ENCODE data around the gene PRR16. TPM values are rescaled to one million over a fixed set of nuclear protein-coding genes. Genes with fewer than 3 reads are reported as not detected.

PRR16 gene
- total and polyA plus RNA-seq, 2 of the 13 experiments (the other 11 are each of a cell fraction or from before 2014, with no cell fraction given), result not detected

GRCh38 chr5:120692325-120692724 is 228.2 kb downstream of the PRR16 start (continued):
- TF ChIP-seq POGK (CRISPR knock-in tag; conservative IDR thresholded peaks at IDR 0.05), result no peak
- no peak for TF ChIP-seq FOXA1 (IDR thresholded peaks at IDR 0.05)
- no peak for TF ChIP-seq FOXA1 (CRISPR knock-in tag; IDR thresholded peaks at IDR 0.05)
- TF ChIP-seq, protein P1, sequence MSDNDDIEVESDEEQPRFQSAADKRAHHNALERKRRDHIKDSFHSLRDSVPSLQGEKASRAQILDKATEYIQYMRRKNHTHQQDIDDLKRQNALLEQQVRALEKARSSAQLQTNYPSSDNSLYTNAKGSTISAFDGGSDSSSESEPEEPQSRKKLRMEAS (IDR thresholded peaks at IDR 0.05), result no peak
- TF ChIP-seq ZNF224 (CRISPR knock-in tag; IDR thresholded peaks at IDR 0.05), result no peak
- TF ChIP-seq ZNF629 (CRISPR knock-in tag; conservative IDR thresholded peaks at IDR 0.05), result no peak
- TF ChIP-seq ZNF3 (CRISPR knock-in tag; IDR thresholded peaks at IDR 0.05), result no peak
- TF ChIP-seq DNMT1 (CRISPR knock-in tag; IDR thresholded peaks at IDR 0.05), result no peak

DNA sequence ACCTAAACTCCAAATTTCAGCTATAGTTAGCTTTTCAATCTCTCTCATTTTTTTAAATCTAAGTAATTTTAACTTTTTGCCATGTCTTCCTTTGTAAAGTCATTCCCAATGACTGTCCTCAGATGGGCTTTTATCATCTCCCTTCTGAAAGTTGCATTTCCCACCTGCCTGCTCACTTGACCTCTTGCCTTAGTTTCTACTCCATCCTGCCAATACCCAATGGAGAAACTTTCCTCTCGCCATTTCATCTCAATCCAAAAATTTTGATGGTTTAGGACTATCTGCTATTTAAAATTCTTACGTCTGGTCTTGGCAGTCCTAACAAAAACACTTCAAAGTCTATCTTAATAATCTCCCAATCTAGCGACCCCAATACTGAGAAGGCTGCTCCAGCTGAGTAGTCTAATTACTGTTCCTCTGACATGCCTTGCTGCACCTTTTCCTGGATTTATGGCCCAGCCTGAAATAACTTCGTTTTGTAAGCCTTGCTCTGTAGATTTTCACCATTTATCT is 231.3 kb downstream of the PRR16 start:
- no peak for FAIRE-seq
- Histone ChIP-seq H3K9me3 (ENCODE audit: low read length) (no peaks in the 10 kb centered on the region), H2AFZ (ENCODE audit: low read length) (no peak overlapping the region)
- TF ChIP-seq ZNF512 (CRISPR knock-in tag; IDR thresholded peaks at IDR 0.05) (no peak), GPN1 (CRISPR knock-in tag; IDR thresholded peaks at IDR 0.05; ENCODE audit: borderline replicate concordance) (no peak), ZMAT3 (CRISPR knock-in tag; conservative IDR thresholded peaks at IDR 0.05) (no peak), CREBL2 (CRISPR knock-in tag; IDR thresholded peaks at IDR 0.05; ENCODE audit: borderline replicate concordance) (no peak), TCF12 (IDR thresholded peaks at IDR 0.05) (no peak), TCF12 (CRISPR knock-in tag; IDR thresholded peaks at IDR 0.05) (no peak), MXD1 (CRISPR knock-in tag; IDR thresholded peaks at IDR 0.05) (no peak), ZFP36 (IDR thresholded peaks at IDR 0.05; ENCODE audit: borderline replicate concordance, low read depth, low read length, partially characterized antibody) (no peak)
- TF ChIP-seq, protein P2, sequence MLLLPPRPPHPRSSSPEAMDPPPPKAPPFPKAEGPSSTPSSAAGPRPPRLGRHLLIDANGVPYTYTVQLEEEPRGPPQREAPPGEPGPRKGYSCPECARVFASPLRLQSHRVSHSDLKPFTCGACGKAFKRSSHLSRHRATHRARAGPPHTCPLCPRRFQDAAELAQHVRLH (CRISPR knock-in tag; IDR thresholded peaks at IDR 0.05; ENCODE audit: borderline replicate concordance, low read depth), result no peak

More for the DNA sequence above, 231.3 kb downstream of the PRR16 start:
- no TSS peak for BruUV-seq (replicated peaks)
- CTCF ChIA-PET (ENCODE audit: low intra/inter-chr PET ratio, low total read pairs), result no interaction called here
- no peak overlapping the region for H3K4me2 ChIP-seq (ENCODE audit: low read depth, low read length)
- POLR2A ChIA-PET, result no interaction called here
- H3K36me3 ChIP-seq (replicated peaks in 1 of 2; ENCODE audit: control insufficient read depth in 1 of 2, insufficient read depth in 2 of 2, low read length in 2 of 2), result no peaks in the 10 kb centered on the region
- DNase-seq (ENCODE audit: low spot score) (no peak), ATAC-seq (no peak)
- H3K27ac ChIP-seq (ENCODE audit: extremely low read length, insufficient read depth, low read length), result no peak overlapping the region
- H3K4me3 ChIP-seq (replicated peaks in 1 of 3; ENCODE audit: insufficient read depth in 1 of 3, low read depth in 2 of 3, low read length in 3 of 3), result no peak overlapping the region
- in situ Hi-C loops (cut with HindIII; ENCODE audit: extremely low pct_ligation_motif_present, low pct_unique_long_range_greater_than_20kb), result no loop called here
- no peaks in the 10 kb centered on the region for H3K27me3 ChIP-seq (ENCODE audit: control insufficient read depth in 1 of 2, insufficient read depth in 2 of 2, low read length in 2 of 2)
- intact Hi-C loops (cut with micrococcal nuclease; ENCODE audit: unreplicated experiment), result no loop called here
- H3K79me2 ChIP-seq (ENCODE audit: insufficient read depth, low read length), result no peaks in the 10 kb centered on the region
- 6% methylated on average over 4 of the region's 4 CpGs for WGBS (ENCODE audit: low lambda C conversion rate)
- no peaks in the 10 kb centered on the region for H3K4me1 ChIP-seq (ENCODE audit: insufficient read depth, low read length)
- no peak overlapping the region for H3K9ac ChIP-seq (ENCODE audit: insufficient read depth, low read depth, low read length)
- H4K20me1 ChIP-seq (ENCODE audit: insufficient read depth, low read length), result no peaks in the 10 kb centered on the region
